Natural killer cell (primary cell): Measurements from ENCODE around the gene PLEKHH2. TPM values are rescaled to one million over a fixed set of nuclear protein-coding genes. Genes with fewer than 3 reads are reported as not detected.

ENCODE experiments used
- ATAC-seq, 3 donors: fragments of 150-1000 bp in 2 of 3; fragments of 200-7000 bp in 1 of 3; cut with Tn5 transposase; 1 replicate in 1 of 3; 2 replicates in 2 of 3; pipeline ENCODE4 v1.10.0; 2021; ENCODE audit warnings: mild to moderate bottlenecking in 2 of 3, moderate library complexity in 2 of 3
- DNase-seq, 2 donors: peaks; one replicate each; pipeline versions ENCODE4 v3.0.0 to v3.0.0-alpha.2; 2013 to 2021; ENCODE audit warnings: mixed read lengths in 1 of 2
- H3K27ac ChIP-seq: one replicate; pipeline ENCODE4 v1.5.1; 2013; ENCODE audit warnings: mild to moderate bottlenecking, low read length
- H3K27me3 ChIP-seq: one replicate; pipeline ENCODE4 v1.6.1; 2013; ENCODE audit warnings: low read length; ENCODE audit not compliant: control insufficient read depth, insufficient read depth
- H3K36me3 ChIP-seq: one replicate; pipeline ENCODE4 v1.6.1; 2013; ENCODE audit warnings: low read length; ENCODE audit not compliant: control insufficient read depth, insufficient read depth
- H3K4me1 ChIP-seq: one replicate; pipeline ENCODE4 v1.6.1; 2013; ENCODE audit warnings: low read length; ENCODE audit not compliant: control insufficient read depth, insufficient read depth
- H3K4me3 ChIP-seq: one replicate; pipeline ENCODE4 v1.5.1; 2013; ENCODE audit warnings: low read length
- H3K9me3 ChIP-seq: one replicate; pipeline ENCODE4 v1.6.1; 2013; ENCODE audit warnings: low read length; ENCODE audit not compliant: control insufficient read depth, insufficient read depth
- H3K27ac Mint-ChIP-seq, 2 donors: one replicate each; pipeline ENCODE4 v1.8.0; 2022; ENCODE audit warnings: mild to moderate bottlenecking in 2 of 2, mixed read lengths in 2 of 2, moderate library complexity in 1 of 2
- H3K27me3 Mint-ChIP-seq, 2 donors: one replicate each; pipeline ENCODE4 v1.8.0; 2022; ENCODE audit warnings: low read depth in 2 of 2, mixed read lengths in 2 of 2
- H3K36me3 Mint-ChIP-seq: one replicate; pipeline ENCODE4 v1.8.0; 2022; ENCODE audit warnings: mixed read lengths
- H3K4me1 Mint-ChIP-seq, 2 donors: one replicate each; pipeline ENCODE4 v1.8.0; 2022; ENCODE audit warnings: mixed read lengths in 2 of 2
- H3K4me3 Mint-ChIP-seq: one replicate; pipeline ENCODE4 v1.8.0; 2022; ENCODE audit warnings: mild to moderate bottlenecking, moderate library complexity, mixed read lengths
- H3K9me3 Mint-ChIP-seq, 2 donors: one replicate each; pipeline ENCODE4 v1.8.0; 2022; ENCODE audit warnings: mixed read lengths in 2 of 2
- CTCF ChIP-seq: fragments of 200-600 bp; IDR thresholded peaks from one replicate; pipeline ENCODE4 v1.8.0; 2022; ENCODE audit warnings: antibody characterized with exemption
- WGBS: methylation state at CpG from one replicate; pipeline ENCODE4 v1.1.7; 2013; ENCODE audit warnings: missing lambda C conversion rate; ENCODE audit not compliant: insufficient coverage; 5-methylcytosine and 5-hydroxymethylcytosine counted together
- intact Hi-C: fragments of 100-400 bp; cut with micrococcal nuclease; formaldehyde crosslinking; loops from one replicate; pipeline ENCODE4 v1.14.2; 2022
- total RNA-seq, 4 donors: library from RNA; stranded (reverse); fragments of 120-200 nt in 1 of 4; gene quantifications; one replicate each; pipeline versions ENCODE4 v1.2.3 to v1.2.4, GENCODE V29; 2013 to 2022

PLEKHH2 gene
- total RNA-seq, 3 donors from 2014 or later (not counting 1 experiment from before 2014, with no cell fraction given): 0.07 to 0.28 (median 0.19) TPM

- H3K4me3 ChIP-seq: no peak overlapping the region
- H3K4me1 ChIP-seq: no peaks in the 10 kb centered on the region
- peaks cover 9 to 14% of the 10 kb centered on the region in 2 donors for H3K27me3 Mint-ChIP-seq
- H3K36me3 Mint-ChIP-seq: no peaks in the 10 kb centered on the region
- no peaks in the 10 kb centered on the region for H3K4me1 Mint-ChIP-seq
- TF ChIP-seq CTCF: peak; percentile 13
- H3K27me3 ChIP-seq: no peaks in the 10 kb centered on the region
- no peak overlapping the region for H3K4me3 Mint-ChIP-seq
- no peak overlapping the region for H3K27ac Mint-ChIP-seq
- ATAC-seq: peak in 1 of 3 donors; percentile 49
- no peaks in the 10 kb centered on the region for H3K9me3 ChIP-seq
- no peaks in the 10 kb centered on the region for H3K9me3 Mint-ChIP-seq
- H3K27ac ChIP-seq: no peak overlapping the region
- peak in 1 of 2 donors; percentile 52 for DNase-seq
- H3K36me3 ChIP-seq: no peaks in the 10 kb centered on the region
- intact Hi-C loops: loop anchor here (5.0 kb wide), 1 partner anchor 778 kb away; no protein-coding TSS in a partner anchor
- WGBS: no CpG with 5 or more reads among the region's 2 CpGs
These were observed 31.9 kb upstream of the PLEKHH2 start for GRCh38 chr2:43605079-43605655.

GRCh38 chr2:43605851-43606250 lies 31.2 kb upstream of the PLEKHH2 start:
- Histone ChIP-seq H3K27ac (no peak overlapping the region), H3K4me3 (no peak overlapping the region), H3K27me3 (no peaks in the 10 kb centered on the region), H3K4me1 (no peaks in the 10 kb centered on the region), H3K36me3 (no peaks in the 10 kb centered on the region), H3K9me3 (no peaks in the 10 kb centered on the region)
- DNase-seq: no peak
- WGBS: 87% methylated on average over 5 of the region's 5 CpGs
- Mint-ChIP-seq H3K4me1 (no peaks in the 10 kb centered on the region), H3K36me3 (no peaks in the 10 kb centered on the region), H3K27ac (no peak overlapping the region), H3K4me3 (no peak overlapping the region), H3K9me3 (no peaks in the 10 kb centered on the region), H3K27me3 (peaks cover 5 to 8% of the 10 kb centered on the region in 2 donors)
- intact Hi-C loops: loop anchor here (5.0 kb wide), 1 partner anchor 779 kb away; no protein-coding TSS in a partner anchor
- TF ChIP-seq CTCF: no peak
- ATAC-seq: no peak

GRCh38 chr2:43609290-43609918 lies 27.7 kb upstream of the PLEKHH2 start:
- TF ChIP-seq CTCF: peak; percentile 77
- no peaks in the 10 kb centered on the region for H3K36me3 ChIP-seq
- Mint-ChIP-seq H3K27me3 (peaks cover 6 to 8% of the 10 kb centered on the region in 2 donors), H3K4me1 (peaks cover 0 to 5% of the 10 kb centered on the region in 2 donors), H3K4me3 (no peak overlapping the region), H3K36me3 (no peaks in the 10 kb centered on the region), H3K27ac (no peak overlapping the region), H3K9me3 (no peaks in the 10 kb centered on the region)
- peak in 1 of 2 donors; percentile 76 for DNase-seq
- no peaks in the 10 kb centered on the region for H3K9me3 ChIP-seq
- H3K4me3 ChIP-seq: no peak overlapping the region
- ATAC-seq: peak; percentile 51 to 73 (median 68)
- no peaks in the 10 kb centered on the region for H3K4me1 ChIP-seq
- no peak overlapping the region for H3K27ac ChIP-seq
- 53% methylated on average over 4 of the region's 6 CpGs for WGBS
- H3K27me3 ChIP-seq: no peaks in the 10 kb centered on the region
- intact Hi-C loops: loop anchor here (5.0 kb wide), 1 partner anchor 782 kb away; no protein-coding TSS in a partner anchor
